Peyer's patch (tissue), 4 donors: ENCODE measurements around the gene HSPB8. TPM values are rescaled to one million over a fixed set of nuclear protein-coding genes. Genes with fewer than 3 reads are reported as not detected.

ENCODE experiments used
- DNase-seq, 3 donors: peaks; one replicate each; pipeline ENCODE4 v3.0.0-alpha.2; 2017 to 2019
- H3K27ac ChIP-seq, 4 donors: fragments of 200-600 bp; sonication (generic); one replicate each; pipeline ENCODE4 v1.5.1; 2016 to 2019
- H3K27me3 ChIP-seq, 2 donors: fragments of 200-600 bp; sonication (generic); one replicate each; pipeline ENCODE4 v1.5.1; 2019
- H3K36me3 ChIP-seq, 3 donors: fragments of 200-600 bp; sonication (generic); one replicate each; pipeline ENCODE4 v1.5.1; 2016 to 2019
- H3K4me1 ChIP-seq, 4 donors: fragments of 200-600 bp; sonication (generic); one replicate each; pipeline ENCODE4 v1.5.1; 2016 to 2019
- H3K4me3 ChIP-seq, 4 donors: fragments of 200-600 bp; sonication (generic); 1 replicate in 3 of 4; 2 replicates in 1 of 4; pipeline ENCODE4 v1.5.1; 2016 to 2019; ENCODE audit warnings: mild to moderate bottlenecking in 1 of 4
- H3K9me3 ChIP-seq, 4 donors: fragments of 200-600 bp; sonication (generic); one replicate each; pipeline ENCODE4 v1.5.1; 2016 to 2019; ENCODE audit warnings: mild to moderate bottlenecking in 1 of 4
- POLR2A ChIP-seq, 2 donors: fragments of 450-650 bp; IDR thresholded peaks; one replicate each; pipeline ENCODE4 v1.5.1; 2017; ENCODE audit warnings: antibody characterized with exemption in 2 of 2, mild to moderate bottlenecking in 2 of 2, moderate library complexity in 2 of 2
- total RNA-seq, 4 donors: library from RNA; depleted of rRNA; stranded (reverse); fragments of >200 nt; gene quantifications; one replicate each; pipeline ENCODE4 v1.1.0, GENCODE V29; 2016
- TF ChIP-seq, protein P1 (sequence below), 6 experiments: fragments of 450-650 bp in 4 of 6; fragments of 200-600 bp in 2 of 6; sonication (generic) in 1 of 6; IDR thresholded peaks; one replicate each; pipeline ENCODE4 v1.5.1; 2017 to 2019; ENCODE audit warnings: antibody characterized with exemption in 6 of 6, mild to moderate bottlenecking in 3 of 6, moderate library complexity in 1 of 6

HSPB8 gene
- total RNA-seq, 4 donors from 2014 or later, result 3.7 to 20.6 (median 8.4) TPM

DNA sequence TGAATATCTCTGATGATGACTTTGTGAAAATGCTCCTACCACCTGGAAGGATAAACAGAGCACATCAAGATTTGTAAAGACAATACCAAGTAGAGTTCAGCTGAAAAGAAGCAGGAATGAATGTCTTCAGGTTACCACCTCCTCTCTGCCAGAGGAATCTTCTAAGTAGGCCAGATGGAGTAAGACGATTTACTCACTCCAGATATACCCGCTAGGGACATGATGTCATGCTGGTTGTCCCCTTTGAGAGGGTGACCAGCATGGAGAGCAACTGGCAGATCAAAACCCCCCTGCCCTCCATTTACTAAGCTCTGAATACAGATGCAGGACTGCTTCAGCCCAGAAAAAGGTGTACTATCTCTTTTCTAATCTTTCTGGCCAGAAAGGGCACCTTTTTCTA, 39.3 kb upstream of the HSPB8 start:
- Histone ChIP-seq H3K4me1 (no peaks in the 10 kb centered on the region), H3K27ac (no peak overlapping the region), H3K36me3 (no peaks in the 10 kb centered on the region), H3K27me3 (no peaks in the 10 kb centered on the region), H3K4me3 (no peak overlapping the region), H3K9me3 (no peaks in the 10 kb centered on the region)
- DNase-seq, result no peak
- TF ChIP-seq, protein P1, sequence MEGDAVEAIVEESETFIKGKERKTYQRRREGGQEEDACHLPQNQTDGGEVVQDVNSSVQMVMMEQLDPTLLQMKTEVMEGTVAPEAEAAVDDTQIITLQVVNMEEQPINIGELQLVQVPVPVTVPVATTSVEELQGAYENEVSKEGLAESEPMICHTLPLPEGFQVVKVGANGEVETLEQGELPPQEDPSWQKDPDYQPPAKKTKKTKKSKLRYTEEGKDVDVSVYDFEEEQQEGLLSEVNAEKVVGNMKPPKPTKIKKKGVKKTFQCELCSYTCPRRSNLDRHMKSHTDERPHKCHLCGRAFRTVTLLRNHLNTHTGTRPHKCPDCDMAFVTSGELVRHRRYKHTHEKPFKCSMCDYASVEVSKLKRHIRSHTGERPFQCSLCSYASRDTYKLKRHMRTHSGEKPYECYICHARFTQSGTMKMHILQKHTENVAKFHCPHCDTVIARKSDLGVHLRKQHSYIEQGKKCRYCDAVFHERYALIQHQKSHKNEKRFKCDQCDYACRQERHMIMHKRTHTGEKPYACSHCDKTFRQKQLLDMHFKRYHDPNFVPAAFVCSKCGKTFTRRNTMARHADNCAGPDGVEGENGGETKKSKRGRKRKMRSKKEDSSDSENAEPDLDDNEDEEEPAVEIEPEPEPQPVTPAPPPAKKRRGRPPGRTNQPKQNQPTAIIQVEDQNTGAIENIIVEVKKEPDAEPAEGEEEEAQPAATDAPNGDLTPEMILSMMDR (IDR thresholded peaks at IDR 0.05), result no peak
- TF ChIP-seq POLR2A (IDR thresholded peaks at IDR 0.05), result no peak

DNA sequence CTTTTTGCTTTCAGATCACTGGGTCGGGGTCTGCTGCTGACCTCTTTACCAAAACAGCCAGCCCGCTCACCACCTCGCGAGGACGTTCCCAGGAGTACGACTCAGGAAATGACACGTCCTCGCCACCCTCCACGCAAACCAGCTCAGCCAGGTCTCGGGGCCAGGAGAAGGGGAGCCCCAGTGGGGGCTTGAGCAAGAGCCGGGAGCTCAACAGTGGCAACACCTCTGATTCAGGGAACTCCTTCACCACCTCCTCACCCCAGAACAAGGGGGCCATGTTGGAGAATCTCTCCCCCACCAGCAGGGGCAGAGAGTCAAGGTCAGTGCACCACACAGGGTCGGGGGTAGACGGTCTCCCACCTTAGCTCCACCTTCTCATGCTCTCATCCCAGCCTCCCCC, 33.4 kb upstream of the HSPB8 start:
- no peaks in the 10 kb centered on the region for H3K4me1 ChIP-seq
- DNase-seq, result no peak
- H3K27ac ChIP-seq, result no peak overlapping the region
- no peaks in the 10 kb centered on the region for H3K27me3 ChIP-seq
- TF ChIP-seq, protein P1 (IDR thresholded peaks at IDR 0.05), result no peak
- TF ChIP-seq POLR2A (IDR thresholded peaks at IDR 0.05), result no peak
- no peaks in the 10 kb centered on the region for H3K36me3 ChIP-seq
- H3K4me3 ChIP-seq, result no peak overlapping the region
- H3K9me3 ChIP-seq, result no peaks in the 10 kb centered on the region

DNA sequence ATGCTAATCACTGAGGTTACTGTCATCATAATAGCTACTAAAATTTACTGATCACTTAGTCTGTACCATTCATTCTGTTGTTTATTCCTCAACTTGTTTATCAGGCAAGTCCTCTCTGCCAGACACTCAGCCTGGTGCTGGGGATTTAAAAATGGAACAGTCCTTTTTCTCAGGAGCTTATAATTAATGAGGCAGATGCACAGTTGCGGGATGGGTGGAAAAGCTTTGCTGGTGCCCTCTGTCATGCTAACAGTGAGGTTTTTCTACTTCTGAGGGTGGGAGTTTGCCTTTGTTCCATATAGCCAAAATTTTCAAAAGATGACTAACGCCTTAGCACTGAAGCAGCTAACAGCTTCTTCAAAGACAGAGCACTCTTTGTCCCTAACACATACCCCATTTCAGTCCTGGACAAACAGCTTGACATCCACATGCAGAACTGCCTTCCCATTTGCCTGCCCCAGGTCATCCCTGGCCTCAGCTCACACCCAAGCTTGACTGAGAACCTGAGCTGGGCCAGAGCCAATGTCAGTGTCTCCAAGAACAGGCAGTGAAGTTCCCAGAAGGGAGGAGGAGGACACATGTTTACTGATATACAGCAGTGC, 30.8 kb upstream of the HSPB8 start:
- no peak for DNase-seq
- no peak overlapping the region for H3K27ac ChIP-seq
- no peaks in the 10 kb centered on the region for H3K27me3 ChIP-seq

DNA sequence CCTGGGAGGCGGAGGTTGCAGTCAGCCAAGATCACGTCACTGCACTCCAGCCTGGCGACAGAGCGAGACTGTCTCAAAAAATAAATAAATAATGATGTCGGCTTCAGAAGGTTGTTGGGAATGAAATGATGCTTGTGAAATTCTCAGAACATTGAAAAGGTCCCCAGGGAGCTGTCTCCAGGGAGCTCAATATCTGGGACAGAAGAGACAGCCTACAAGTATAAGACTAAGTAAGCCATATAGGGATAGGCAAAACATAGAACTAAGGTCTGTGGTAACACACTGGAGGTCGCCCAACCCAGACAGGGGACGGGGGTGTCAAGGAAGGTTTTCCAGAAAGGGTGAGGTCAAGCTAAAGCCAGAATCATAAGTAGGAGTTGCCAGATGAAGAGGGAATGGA, 29.5 kb upstream of the HSPB8 start:
- H3K4me3 ChIP-seq, result no peak overlapping the region
- peaks cover 0 to 3% (median 0%) of the 10 kb centered on the region in 4 donors for H3K9me3 ChIP-seq
- DNase-seq, result no peak
- H3K36me3 ChIP-seq, result no peaks in the 10 kb centered on the region
- H3K27me3 ChIP-seq, result no peaks in the 10 kb centered on the region
- no peak for TF ChIP-seq POLR2A (IDR thresholded peaks at IDR 0.05)
- TF ChIP-seq, protein P1 (IDR thresholded peaks at IDR 0.05), result no peak
- no peak overlapping the region for H3K27ac ChIP-seq
- H3K4me1 ChIP-seq, result no peaks in the 10 kb centered on the region

More for the DNA sequence above, 30.8 kb upstream of the HSPB8 start:
- Histone ChIP-seq H3K4me3 (no peak overlapping the region), H3K4me1 (no peaks in the 10 kb centered on the region), H3K9me3 (no peaks in the 10 kb centered on the region), H3K36me3 (no peaks in the 10 kb centered on the region)
- TF ChIP-seq, protein P1 (IDR thresholded peaks at IDR 0.05), result no peak
- no peak for TF ChIP-seq POLR2A (IDR thresholded peaks at IDR 0.05)

DNA sequence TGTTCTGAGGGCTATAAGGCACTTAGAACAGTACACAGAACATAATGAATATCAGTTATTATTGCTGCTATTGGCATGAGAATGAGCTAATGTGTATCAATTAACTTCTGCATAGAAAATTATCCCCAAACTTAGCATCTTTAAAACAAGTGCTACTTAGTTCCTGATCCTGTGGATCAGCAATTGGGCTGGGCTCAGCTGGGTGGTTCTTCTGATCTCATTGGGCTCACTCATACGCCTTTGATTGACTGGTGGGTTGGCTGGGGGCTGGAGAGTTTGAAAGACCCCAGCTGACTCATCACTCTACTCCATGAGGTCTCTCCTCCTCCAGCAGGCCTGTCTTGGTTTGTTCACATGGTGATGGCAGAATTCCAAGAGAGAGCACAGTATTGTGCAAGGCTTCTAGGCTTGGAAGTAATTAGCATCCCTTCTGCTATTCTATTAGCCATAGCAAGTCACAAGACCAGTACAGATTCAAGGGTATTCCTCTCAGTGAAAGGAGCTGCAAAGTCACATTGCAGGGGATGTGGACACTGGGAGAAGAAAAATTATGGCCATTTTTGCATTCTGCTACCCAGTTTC, 27.2 kb upstream of the HSPB8 start:
- H3K4me3 ChIP-seq, result no peak overlapping the region
- H3K9me3 ChIP-seq, result peaks cover 0 to 3% (median 0%) of the 10 kb centered on the region in 4 donors
- no peak for TF ChIP-seq POLR2A (IDR thresholded peaks at IDR 0.05)
- TF ChIP-seq, protein P1 (IDR thresholded peaks at IDR 0.05), result no peak
- no peak for DNase-seq
- no peaks in the 10 kb centered on the region for H3K27me3 ChIP-seq
- no peaks in the 10 kb centered on the region for H3K4me1 ChIP-seq
- H3K36me3 ChIP-seq, result no peaks in the 10 kb centered on the region
- no peak overlapping the region for H3K27ac ChIP-seq
